Activated T-helper 1 cell treated with Interleukin-2 at 50 U/mL for 16 hours (primary cell): ENCODE results near the gene PCP2.
A peak's percentile ranks its signal among the peaks of the same experiment; 100 is the strongest.

Experiments used
- DNase-seq: peaks from one replicate; pipeline ENCODE4 v3.0.0-alpha.2; 2020; ENCODE audit warnings: low read depth

Gene PCP2

DNA sequence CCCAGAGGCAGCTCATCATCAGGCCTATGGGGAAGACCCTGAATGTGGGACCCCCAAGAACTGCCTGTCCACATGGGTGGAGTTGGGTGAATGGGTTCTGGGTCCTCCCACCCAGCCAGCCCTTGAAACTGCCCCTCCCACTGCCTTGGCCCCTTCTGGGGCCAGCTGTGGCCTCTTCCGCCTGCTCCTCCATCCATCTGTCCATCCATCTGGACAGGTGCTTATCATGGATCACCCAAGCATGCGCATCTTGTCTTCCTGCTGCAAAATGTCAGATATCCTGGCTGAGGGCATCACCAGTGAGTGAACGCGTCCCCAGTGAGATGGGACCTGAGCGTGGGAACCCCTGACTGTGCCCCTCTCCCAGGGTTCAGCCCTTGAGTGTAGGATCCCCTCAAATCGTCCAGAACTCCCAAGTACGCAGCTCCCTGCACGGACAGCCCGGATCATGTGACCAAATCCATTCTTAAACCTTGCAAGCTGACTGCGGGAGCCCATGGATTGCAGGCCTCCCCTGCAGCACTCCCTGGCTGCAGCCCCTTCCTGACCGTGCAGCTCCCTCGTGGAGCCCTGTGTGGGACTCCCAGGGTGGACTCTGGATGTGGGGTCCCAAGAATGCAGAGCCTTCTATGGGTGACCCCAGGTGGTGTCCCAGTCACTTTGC is 5.4 kb upstream of the PCP2 start:
- DNase-seq: no peak

DNA sequence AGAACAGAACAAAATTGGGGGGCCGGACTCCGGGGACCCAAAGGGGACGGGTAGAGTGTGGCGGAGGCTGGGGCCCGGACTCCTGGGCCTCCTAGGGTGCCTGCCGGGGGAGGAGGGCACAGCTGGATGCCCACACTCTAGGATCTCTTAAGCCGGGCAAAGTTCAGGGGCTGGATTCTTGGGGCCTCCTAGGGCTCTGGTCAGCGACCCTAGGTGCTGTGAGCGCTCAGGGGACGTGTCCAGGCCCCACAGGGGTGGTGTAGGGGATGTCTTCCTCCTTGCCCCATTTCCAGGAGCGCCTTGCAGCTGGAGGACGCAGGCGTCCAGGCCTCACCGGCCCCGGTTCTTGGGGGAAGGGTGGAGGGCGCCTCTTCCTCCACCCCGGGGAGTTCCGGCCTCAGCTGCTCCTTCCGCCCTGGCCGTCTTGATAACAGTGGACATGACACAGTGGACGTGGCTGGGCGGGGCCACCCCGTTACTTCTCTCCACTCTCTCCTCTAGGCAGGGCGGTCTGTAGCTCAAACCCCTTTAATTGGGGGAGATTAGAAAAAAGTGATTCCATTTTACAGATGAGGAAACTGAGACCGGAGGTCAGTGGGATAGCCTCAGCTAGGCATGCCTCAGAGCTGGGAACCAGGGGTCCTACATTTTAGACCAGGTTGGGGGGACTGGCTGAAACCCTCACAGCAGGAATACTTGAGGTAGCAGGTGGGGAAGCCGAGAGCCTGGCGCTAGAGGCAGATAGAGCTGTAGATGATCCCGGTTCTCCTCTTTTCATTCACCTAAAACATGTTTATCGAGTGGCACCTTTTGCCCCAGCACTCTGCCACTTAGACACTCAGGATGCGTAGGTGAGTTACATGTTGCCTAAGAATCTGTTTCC is 4.1 kb upstream of the PCP2 start:
- DNase-seq: no peak

DNA sequence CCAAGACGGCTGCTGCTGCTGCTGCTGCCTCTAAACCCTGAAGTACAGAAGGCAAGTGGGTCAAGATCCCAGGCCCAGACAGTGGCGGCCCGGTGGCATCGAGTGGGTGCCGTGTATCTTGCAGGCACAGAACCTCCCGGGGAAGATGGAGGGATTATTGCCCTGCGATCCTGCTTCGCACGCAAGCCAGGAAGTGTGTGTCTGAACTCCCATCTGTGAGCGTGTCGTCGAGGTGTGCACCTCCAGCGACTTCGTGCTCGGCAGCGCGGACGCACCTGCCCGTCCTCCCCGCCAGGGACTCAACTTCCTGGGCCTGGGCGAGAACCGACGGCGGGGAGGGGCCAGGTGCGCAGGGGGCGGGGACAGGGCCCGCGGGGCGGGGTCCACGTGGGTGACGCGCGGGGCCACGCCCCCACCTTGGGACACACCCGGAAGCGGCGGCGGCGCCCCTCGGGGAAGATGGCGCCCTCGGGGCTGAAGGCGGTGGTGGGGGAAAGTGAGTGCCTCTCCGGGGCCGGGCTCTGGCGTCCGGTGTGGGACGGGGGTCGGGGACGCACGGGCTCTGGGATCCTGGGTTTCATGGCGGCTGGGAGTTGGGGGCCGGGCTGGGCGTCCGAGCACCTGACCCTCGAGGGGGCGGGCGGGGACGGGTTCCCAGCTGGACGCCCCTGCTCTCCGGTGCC is 3.3 kb upstream of the PCP2 start, which contains the start of gene STXBP2:
TSS of gene STXBP2 (plus strand) at position 420 of the 683 bp plus-strand sequence. CDS start at position 460, 40 bp downstream.
- peak; percentile 93 for DNase-seq

DNA sequence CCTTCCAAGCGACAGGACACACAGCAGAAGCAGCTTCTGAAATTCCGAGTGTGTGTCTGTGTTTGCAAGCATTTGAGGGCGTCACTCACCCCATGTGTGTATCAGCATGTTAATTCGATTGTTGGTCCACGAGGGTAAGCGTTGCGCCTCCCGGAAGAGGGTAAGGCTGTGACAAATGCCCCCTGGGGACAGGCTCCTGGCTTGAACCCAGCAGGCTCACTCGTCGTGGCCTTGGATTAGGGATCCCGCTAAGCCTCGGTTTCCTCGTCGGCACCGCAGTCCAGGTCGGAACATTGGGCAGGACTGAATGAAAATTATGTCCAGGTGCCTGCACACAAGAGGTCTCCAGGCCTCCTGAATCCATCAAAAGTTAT is 2.8 kb upstream of the PCP2 start:
- no peak for DNase-seq

DNA sequence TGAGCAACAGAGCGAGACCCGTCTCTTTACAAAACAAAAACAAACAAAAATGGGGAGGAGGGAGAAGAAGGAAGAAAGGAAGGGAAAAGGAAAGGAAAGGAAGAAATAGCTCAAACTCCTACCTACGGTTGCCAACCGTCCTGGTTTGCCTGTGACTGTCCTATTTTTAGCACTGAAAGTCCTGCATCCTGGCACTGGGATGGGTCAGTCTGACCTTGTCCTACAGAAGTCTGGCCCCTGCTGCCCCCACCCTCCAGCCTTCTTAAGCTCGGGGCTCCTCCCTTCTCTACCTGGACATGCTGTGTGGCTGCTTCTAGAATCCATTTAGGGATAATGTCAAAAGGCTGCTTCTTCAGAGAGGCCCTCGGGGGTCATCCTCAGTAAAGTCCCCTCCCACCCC is 2.2 kb upstream of the PCP2 start:
- no peak for DNase-seq

DNA sequence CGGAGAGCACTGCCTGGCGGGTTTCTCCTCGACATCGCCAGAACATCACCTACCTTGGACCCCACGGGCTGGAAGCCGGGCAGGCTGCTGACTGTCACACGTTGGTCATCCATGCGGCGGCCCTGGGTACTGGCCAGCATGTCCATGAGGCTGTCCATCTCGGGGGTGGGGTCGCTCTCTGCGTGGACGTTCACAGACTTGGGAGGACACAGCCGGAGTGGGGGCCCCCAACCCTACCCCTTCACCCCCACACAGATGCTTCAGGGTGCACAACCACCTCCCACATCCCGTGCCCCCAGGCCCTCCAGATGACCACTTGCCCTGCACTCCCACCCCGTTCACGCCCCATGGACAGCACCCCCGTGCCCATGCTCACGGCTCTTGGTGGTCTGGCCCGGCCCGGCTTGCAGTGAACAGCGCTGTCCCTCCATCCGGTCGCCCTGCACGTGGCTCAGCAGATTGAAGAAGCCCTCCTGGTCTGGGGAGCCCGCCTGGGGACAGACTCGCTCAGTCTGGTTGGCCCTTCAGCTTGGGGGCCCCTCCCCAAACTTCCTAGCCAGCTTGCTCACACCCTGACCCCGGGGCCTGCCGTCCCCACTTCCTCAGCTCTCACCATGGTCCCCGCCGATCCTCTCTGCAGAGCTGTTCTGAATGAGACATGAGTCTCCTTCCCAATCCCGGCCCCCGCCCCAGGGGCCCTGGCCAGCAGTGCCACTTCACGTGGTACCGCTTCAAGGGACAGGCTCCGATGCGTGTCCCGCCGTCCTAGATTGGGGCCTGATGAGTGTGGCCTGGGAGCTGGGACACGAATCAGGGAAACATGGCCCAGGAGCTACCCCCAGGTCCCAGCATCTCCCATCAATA is 947 bp downstream of the PCP2 start:
- no peak for DNase-seq

DNA sequence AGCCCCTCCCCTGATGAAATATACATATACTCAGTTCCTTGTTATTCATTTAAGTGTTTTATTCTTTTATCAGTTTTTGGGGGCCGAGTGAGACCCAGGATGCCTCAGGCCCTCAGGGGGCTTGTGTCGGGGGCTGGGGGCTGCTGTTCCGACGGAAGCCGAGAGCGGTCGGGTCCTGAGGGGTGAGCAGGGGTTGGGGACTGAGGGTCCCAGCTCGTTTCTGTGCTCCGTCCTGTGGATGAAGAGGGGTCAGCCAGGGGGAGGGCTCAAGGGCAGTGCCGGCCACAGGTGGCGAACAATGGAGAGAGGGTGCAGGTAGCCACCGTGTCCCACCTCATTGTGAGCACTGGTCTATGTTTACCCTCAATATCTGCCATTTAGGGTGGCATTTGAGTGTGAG is 1.9 kb downstream of the PCP2 start:
- DNase-seq: no peak

DNA sequence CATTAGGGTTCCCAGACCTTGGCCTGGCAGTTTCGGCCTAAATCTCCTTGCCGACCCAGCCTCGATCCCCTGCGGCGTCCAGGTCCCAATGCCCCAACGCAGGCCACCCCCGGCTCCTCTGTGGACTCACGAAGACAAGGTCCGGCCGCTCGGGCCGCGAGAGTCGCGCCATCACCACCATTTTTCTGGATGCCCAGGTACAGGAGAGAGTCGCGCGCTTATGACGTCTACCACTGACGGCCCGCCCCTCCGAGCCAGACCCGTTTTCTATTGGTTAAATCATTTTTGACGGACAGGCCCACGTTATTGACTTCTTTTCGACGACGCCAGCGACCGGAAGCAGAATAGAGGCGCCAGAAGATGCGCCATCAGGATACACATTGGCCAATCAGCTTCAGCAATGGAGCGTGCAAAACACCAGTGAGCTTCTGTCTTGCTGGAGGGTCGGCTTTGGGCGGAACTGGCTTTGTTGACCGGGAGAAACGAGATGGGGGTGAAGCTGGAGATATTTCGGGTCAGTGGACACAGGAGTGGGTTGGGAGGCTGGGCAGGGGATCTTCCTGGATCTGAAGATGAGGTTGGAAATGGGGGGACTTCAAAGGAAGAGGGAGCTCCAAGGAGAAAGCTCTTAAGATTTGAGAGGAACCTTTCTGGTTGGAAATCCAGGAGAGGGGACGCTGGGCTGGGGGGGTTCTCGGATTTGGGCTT is 4.0 kb downstream of the PCP2 start, which contains the start of the genes PET100 and XAB2:
TSS of gene PET100 (plus strand) at position 447 of the 708 bp plus-strand sequence. CDS start at position 488, 41 bp downstream.
TSS of gene XAB2 (minus strand) at position 199 of the 708 bp plus-strand sequence. CDS start at position 181, 18 bp downstream.
- peak; percentile 89 for DNase-seq

DNA sequence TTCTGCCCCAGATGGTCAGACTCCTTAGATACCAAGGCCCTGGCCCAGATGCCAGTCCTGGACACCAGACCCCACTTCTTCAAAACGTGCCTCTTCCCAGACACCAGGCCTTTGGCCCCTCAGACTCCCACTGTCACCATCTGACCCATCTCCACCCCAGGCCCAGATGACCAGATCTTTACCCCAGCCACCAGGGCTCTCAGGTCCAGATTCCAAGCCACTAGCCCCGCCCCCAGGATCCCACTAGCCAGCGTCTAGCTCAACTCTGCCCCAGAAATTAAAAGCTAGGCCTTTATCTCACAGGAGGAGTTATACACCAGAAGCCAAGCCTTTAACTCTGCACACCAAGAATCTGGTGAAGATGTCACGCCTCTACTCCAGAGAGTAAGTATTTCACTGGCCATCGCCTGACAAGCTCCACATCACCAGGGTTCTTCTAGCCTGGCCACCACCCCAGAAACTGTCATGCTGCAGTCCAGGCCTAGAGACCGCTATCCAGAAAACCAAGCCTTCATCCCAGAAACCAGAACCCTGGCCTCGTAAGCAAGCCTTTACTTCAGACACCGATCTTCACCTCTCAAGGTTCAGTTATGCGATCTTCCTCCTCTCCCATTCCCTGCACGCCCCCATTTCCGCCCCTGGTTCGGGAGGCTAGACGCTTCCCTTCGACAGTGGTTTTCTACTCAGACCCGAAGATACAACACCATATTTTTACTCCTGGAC is 4.8 kb downstream of the PCP2 start:
- no peak for DNase-seq

DNA sequence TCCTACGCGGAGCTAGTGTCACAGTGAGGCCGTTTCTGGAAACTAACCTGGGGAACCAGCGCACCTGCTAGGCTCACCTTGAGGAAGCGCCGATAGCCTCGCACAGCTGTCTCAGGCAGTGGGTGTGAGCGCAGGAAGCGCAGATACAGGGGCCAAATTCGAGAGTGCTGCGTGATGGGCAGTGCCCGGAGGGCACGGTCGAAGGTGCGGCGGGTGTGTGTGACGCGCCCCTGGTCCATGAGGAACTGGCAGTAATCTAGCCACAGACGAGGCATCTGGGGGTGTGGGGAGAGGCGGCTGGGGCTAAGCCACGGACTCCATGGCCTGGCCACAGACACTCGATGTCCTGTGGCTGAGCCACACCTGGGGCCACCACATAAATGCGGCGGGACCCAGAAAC is 6.4 kb downstream of the PCP2 start:
- DNase-seq: no peak

DNA sequence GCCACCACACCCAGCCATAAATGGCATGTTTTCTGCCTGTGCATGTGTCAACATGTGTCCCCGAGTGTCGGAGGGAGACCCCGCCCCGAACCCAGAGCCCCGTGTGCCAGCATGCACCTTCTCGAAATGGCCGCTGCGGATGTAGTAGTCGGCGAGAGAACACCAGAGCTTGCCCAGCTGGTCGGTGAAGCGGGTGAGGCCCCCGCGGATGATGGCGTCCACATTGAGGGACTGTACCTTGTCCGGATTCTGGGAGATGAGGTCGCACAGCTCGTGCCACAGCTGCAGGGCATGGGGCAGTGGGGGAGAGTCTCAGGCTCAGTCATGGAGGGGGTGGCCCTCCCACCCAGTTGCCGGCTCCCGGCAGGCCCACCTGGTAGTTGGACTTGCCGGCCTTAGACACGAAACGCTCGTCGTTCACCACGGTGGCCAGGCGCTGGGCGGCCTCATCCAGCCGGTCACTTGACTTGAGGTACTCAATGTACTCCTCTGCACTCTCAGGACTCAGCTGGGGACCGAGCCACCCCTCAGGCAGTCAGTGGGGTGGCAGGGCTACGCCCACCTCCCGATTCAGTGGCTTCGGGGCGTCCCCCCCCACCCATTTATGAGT is 7.7 kb downstream of the PCP2 start:
- DNase-seq: no peak

DNA sequence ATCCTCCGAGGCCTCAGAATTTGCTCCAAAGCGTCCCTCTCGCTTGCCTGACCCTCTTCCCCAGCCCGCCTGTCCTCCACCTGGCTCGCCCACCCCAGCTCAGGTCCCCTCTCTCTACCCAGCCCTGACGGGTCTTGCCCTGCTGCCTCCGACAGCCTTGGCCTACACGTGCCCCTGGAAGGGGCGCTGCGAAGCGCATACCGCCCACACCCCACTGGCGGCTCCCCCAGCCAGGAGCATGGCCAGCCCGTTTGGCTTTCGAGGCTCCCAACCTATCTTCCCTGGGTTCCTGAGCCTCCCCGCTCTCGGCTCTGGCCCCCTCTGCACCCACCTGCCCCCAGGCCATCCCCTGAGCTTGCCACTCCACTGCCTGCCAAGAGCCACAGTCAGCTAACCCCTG is 8.7 kb downstream of the PCP2 start:
- DNase-seq: no peak

DNA sequence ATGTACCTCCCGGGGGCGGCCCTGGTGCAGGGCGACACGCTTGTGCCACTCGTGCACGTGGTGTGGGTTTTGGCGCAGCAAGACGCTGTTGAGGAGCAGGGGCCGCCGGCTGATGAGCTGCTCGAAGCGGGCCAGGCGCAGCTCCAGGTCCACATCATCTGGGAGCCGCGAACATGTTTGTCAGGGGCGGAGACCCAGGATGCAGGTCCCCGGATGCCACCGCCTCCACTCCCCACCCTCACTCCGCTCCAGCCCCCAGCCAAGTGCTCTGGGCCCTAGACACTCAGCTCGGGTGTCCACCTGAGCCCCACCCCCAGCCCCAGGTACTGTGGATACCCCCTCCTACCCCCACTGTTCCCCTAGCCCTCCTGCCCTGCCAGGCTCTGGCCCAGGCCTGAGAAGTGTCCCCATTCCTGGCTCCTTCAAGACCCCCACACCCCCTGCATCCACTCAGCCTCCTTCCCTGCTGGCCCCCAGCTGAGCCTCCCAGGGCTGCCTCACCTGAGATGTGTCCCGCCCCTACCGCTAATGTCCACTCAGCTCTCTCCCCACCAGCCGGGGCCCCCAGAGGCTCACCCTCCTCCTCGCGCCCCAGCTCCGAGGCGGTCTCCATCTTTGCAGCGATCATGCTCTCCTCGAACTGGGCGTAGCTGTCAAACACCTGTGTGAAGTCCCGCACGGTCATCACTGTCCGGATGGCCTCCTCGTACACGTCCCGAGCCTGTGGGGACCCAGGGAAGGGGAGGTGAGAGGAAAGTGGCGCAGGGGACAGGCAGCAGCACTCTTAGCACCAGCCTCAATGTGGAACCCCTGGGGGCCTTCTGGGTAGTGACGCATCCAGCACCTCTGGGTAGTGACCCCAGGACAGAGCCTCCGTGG is 9.6 kb downstream of the PCP2 start:
- no peak for DNase-seq

DNA sequence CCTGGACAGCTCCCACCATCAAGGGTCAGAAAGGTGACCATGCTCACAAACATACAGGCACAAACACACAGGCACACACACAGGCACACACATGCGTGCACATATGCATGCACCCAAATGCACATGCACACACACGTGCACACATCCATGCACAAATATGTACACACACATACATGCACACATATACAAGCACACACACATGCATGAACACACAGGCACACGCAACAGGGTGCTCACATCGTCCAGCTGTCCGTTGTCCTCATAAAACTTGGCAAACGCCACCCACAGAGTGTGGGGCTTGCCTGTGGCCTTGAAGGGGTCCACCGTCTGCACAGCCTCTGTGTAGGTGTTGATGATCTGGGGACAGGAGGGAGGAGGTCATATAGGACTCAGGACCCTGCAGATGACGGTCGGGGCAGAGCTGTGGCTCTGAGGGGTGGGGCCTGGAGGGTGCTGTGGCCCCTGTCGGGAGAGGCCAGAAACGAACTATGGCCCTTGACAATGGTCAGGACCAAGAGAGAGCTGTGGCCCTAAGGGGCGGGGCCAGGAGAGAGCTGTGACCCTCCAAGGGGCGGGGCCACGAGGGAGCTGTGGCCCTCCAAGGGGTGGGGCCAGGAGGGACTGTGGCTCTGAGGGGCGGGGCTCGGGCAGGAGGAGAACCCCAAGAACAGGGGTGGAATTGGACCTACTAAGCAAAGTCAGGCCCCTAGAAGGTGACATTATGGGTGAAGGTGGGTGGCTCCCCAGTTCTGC is 10.4 kb downstream of the PCP2 start:
- no peak for DNase-seq

DNA sequence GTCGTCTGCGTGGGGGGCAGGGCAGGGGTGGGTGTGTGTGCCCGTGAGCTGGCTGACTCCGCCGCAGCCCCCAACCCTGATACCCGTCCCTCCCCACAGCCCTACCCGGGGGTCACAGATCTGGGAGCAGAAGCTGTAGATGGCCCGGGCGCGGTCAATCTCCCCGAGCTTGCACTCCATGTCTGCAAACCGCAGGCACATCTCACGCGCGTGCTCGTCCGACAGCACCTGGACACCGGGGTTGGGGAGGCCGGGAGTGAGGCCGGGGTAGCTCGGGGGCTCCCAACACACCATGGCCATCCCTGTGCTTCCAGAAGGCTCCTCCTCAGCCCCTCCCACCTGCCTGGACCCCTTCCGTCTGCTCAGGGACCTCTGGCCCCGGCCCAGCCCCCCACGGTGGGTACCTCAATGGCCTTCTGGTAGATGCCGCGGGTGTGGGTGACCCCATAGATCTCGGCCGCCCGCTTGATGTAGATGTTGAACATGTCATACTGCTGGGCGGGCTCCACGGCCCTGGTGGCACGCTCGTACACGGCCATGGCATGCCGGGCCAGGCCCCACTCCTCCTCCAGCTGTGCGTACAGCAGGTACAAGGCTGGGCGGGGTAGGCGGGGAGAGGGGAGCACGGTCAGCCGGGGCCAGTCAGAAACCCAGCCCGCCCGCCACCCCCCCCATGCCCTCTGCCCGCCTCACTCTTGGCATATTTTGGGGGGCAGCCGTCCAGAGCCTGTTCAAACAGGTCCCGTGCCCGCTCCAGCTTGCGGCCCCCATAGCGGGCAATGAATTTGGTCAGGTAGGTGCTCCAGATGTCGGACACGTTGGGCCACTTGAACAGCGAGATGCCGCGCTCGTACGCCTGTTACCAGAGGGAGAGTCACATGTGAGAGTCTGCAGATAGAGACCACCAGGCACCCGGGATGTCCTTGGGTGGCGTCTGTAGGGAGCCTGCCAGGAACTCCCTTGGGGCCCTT is 12.8 kb downstream of the PCP2 start:
- no peak for DNase-seq

DNA sequence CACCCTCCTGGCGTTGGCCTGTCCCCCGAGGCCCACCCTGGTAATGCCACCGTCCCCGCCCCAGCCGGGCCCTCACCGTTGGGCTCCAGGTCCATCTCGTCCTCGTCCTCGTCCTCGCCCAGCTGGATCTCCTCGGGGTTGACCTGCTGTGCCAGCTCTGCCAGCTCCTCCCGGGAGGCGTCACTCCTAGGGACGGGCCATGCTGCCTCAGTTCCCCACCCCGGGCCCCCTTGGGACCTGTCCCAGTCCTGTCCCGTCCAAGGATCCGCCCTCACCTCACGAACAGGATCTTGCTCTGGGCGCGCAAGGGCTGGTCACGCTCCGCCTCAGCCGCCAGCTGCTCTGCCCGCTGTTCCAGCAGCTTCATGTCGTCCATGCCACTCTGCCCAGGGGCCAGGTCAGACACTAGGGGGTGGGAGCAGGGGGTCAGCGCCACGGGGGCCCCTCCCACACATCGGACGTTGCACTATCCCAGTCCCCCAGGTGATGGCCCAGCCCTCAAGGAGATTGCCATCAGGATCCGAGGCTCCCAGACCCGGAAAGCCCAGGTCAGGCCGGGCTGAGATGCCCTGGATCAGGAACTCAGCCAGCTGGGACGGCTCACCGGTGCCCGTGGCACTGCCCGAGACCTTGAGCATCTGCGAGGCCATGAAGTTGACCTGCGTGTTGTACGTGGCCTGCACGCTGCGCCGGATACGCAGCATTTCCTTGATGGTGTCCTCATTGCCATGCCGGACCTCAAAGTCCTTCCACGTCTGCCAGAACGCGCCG is 13.7 kb downstream of the PCP2 start:
- DNase-seq: no peak
